ENCODE measurements around the gene CT45A8. TPM values are rescaled to one million over a fixed set of nuclear protein-coding genes. Genes with fewer than 3 reads are reported as not detected.

Gene CT45A8
- total RNA-seq, 2 experiments from 2014 or later, result not detected

Other genes with a start within 250 kb of the CT45A8 start
- gene CT45A1, start 140.9 kb downstream of the CT45A8 start, total RNA-seq, result not detected
- gene CT45A3, start 86.3 kb downstream of the CT45A8 start, total RNA-seq, result not detected
- gene CT45A5, start 69.0 kb downstream of the CT45A8 start, total RNA-seq, result not detected
- gene CT45A6, start 51.8 kb downstream of the CT45A8 start, total RNA-seq, result not detected
- not detected for gene CT45A2, start 34.5 kb downstream of the CT45A8 start, total RNA-seq
- gene CT45A7, start 17.3 kb downstream of the CT45A8 start, total RNA-seq, result not detected
- gene CT45A9, start 17.3 kb upstream of the CT45A8 start, total RNA-seq, result not detected
- gene CT45A10, start 38.9 kb upstream of the CT45A8 start, total RNA-seq, result not detected
- not detected for gene SAGE1, start 39.2 kb upstream of the CT45A8 start, total RNA-seq
- 10 to 100 TPM; 11.6 to 17.4 TPM for gene MMGT1, start 119.5 kb upstream of the CT45A8 start, total RNA-seq
- 10 to 100 TPM; 14.5 to 15.7 TPM for gene SLC9A6, start 130.9 kb upstream of the CT45A8 start, total RNA-seq